Superior temporal gyrus (tissue), 1 donor: ENCODE results near the gene NDUFS6.

Experiments used
- DNase-seq: peaks from one replicate; pipeline ENCODE4 v3.0.0-alpha.2; 2016; ENCODE audit errors: extremely low spot score

NDUFS6 gene

GRCh38 chr5:1801222-1801966, at the start of gene NDUFS6:
Gene NDUFS6, plus strand, starts transcription at chr5:1801407. Its CDS starts 11 bp downstream, at chr5:1801418.
- DNase-seq = peak; percentile 91

- DNase-seq = no peak
These were observed 49.1 kb upstream of the NDUFS6 start for GRCh38 chr5:1751864-1752822.

- no peak for DNase-seq
These were observed 48.3 kb upstream of the NDUFS6 start for GRCh38 chr5:1752881-1753280.

- DNase-seq = no peak
These were observed 47.7 kb upstream of the NDUFS6 start for GRCh38 chr5:1753490-1753889.

- no peak for DNase-seq
These were observed 46.5 kb upstream of the NDUFS6 start for GRCh38 chr5:1754531-1755220.

- DNase-seq = no peak
These were observed 45.8 kb upstream of the NDUFS6 start for GRCh38 chr5:1755321-1755949.

GRCh38 chr5:1756481-1756880, 44.7 kb upstream of the NDUFS6 start:
- DNase-seq = no peak

GRCh38 chr5:1757511-1757910, 43.7 kb upstream of the NDUFS6 start:
- no peak for DNase-seq

GRCh38 chr5:1758574-1758973, 42.6 kb upstream of the NDUFS6 start:
- DNase-seq = no peak

- no peak for DNase-seq
These were observed 41.7 kb upstream of the NDUFS6 start for GRCh38 chr5:1759378-1759970.

GRCh38 chr5:1760231-1760630, 41.0 kb upstream of the NDUFS6 start:
- no peak for DNase-seq

- no peak for DNase-seq
These were observed 40.4 kb upstream of the NDUFS6 start for GRCh38 chr5:1760656-1761452.

- DNase-seq = no peak
These were observed 39.8 kb upstream of the NDUFS6 start for GRCh38 chr5:1761453-1761755.

GRCh38 chr5:1762121-1762882, 38.9 kb upstream of the NDUFS6 start:
- no peak for DNase-seq

GRCh38 chr5:1762883-1763547, 38.2 kb upstream of the NDUFS6 start:
- no peak for DNase-seq

- DNase-seq = no peak
These were observed 37.7 kb upstream of the NDUFS6 start for GRCh38 chr5:1763548-1763911.

- DNase-seq = no peak
These were observed 37.1 kb upstream of the NDUFS6 start for GRCh38 chr5:1763960-1764605.

GRCh38 chr5:1764606-1764960, 36.6 kb upstream of the NDUFS6 start:
- no peak for DNase-seq
